Activated T-helper 1 cell treated with anti-CD3 and anti-CD28 coated beads, Interleukin-12 subunit alpha, Interleukin-12 subunit beta, Interleukin-2, Interleukin-4 antibody, amounts not matched to agents 30 ng/mL and 10 ng/mL and 1 ng/mL, durations not matched to agents 14 hours and 24 hours and 36 hours (primary cell): Measurements from ENCODE around the gene TMEM51. TPM values are rescaled to one million over a fixed set of nuclear protein-coding genes. Genes with fewer than 3 reads are reported as not detected.
"Not testable (repeated sequence)": the region's sequence is repeated elsewhere in the genome, so short reads cannot be mapped to it uniquely, and the experiment has no call there.

Experiments used
- DNase-seq: peaks from one replicate; pipeline ENCODE4 v3.0.0; 2021; ENCODE audit warnings: low spot score
- H3K27ac Mint-ChIP-seq: one replicate; pipeline ENCODE4 v1.8.0; 2021; ENCODE audit warnings: mild to moderate bottlenecking, mixed read lengths
- H3K27me3 Mint-ChIP-seq: one replicate; pipeline ENCODE4 v1.8.0; 2022; ENCODE audit warnings: mild to moderate bottlenecking, moderate library complexity, mixed read lengths; ENCODE audit not compliant: insufficient read depth
- H3K36me3 Mint-ChIP-seq: one replicate; pipeline ENCODE4 v1.8.0; 2021; ENCODE audit warnings: low read depth, mixed read lengths
- H3K4me1 Mint-ChIP-seq: one replicate; pipeline ENCODE4 v1.8.0; 2021; ENCODE audit warnings: low read depth, mixed read lengths
- H3K4me3 Mint-ChIP-seq: one replicate; pipeline ENCODE4 v1.8.0; 2021; ENCODE audit warnings: mild to moderate bottlenecking, moderate library complexity, mixed read lengths
- H3K9me3 Mint-ChIP-seq: one replicate; pipeline ENCODE4 v1.8.0; 2021; ENCODE audit warnings: mixed read lengths
- intact Hi-C: fragments of 100-400 bp; cut with micrococcal nuclease; formaldehyde crosslinking; loops from one replicate; pipeline ENCODE4 v1.15.1; 2024
- total RNA-seq: library from RNA; stranded (reverse); gene quantifications from 2 replicates; pipeline ENCODE4 v1.2.3, GENCODE V29; 2022

The TMEM51 gene
- total RNA-seq, 1 donor from 2014 or later: 0.21 TPM

- no peak overlapping the region for H3K27ac Mint-ChIP-seq
Observed at GRCh38 chr1:15160626-15161025, 7.1 kb downstream of the TMEM51 start.

GRCh38 chr1:15167386-15167785 is 13.8 kb downstream of the TMEM51 start:
- H3K27me3 Mint-ChIP-seq: peaks cover 4% of the 10 kb centered on the region
- H3K36me3 Mint-ChIP-seq: no peaks in the 10 kb centered on the region
- no peaks in the 10 kb centered on the region for H3K4me1 Mint-ChIP-seq
- no peak for DNase-seq
- H3K9me3 Mint-ChIP-seq: no peaks in the 10 kb centered on the region
- intact Hi-C loops: no loop called here
- no peak overlapping the region for H3K27ac Mint-ChIP-seq
- no peak overlapping the region for H3K4me3 Mint-ChIP-seq

More at GRCh38 chr1:15160626-15161025, 7.1 kb downstream of the TMEM51 start:
- Mint-ChIP-seq H3K27me3 (peaks cover 6% of the 10 kb centered on the region), H3K4me3 (no peak overlapping the region), H3K9me3 (no peaks in the 10 kb centered on the region), H3K36me3 (no peaks in the 10 kb centered on the region), H3K4me1 (peaks cover 15% of the 10 kb centered on the region)
- intact Hi-C loops: no loop called here
- no peak for DNase-seq

- no peak for DNase-seq
- Mint-ChIP-seq H3K36me3 (no peaks in the 10 kb centered on the region), H3K27ac (no peak overlapping the region), H3K9me3 (no peaks in the 10 kb centered on the region), H3K4me3 (no peak overlapping the region), H3K4me1 (peaks cover 4% of the 10 kb centered on the region), H3K27me3 (peaks cover 6% of the 10 kb centered on the region)
- intact Hi-C loops: no loop called here
Observed at GRCh38 chr1:15168479-15168878, 14.9 kb downstream of the TMEM51 start.

- H3K27ac Mint-ChIP-seq: no peak overlapping the region
- DNase-seq: no peak
- intact Hi-C loops: no loop called here
- H3K36me3 Mint-ChIP-seq: no peaks in the 10 kb centered on the region
- H3K4me1 Mint-ChIP-seq: peaks cover 17% of the 10 kb centered on the region
- no peak overlapping the region for H3K4me3 Mint-ChIP-seq
- peaks cover 6% of the 10 kb centered on the region for H3K27me3 Mint-ChIP-seq
- no peaks in the 10 kb centered on the region for H3K9me3 Mint-ChIP-seq
Observed at GRCh38 chr1:15170071-15170470, 16.5 kb downstream of the TMEM51 start.

GRCh38 chr1:15171271-15171908 is 17.8 kb downstream of the TMEM51 start:
- Mint-ChIP-seq H3K36me3 (no peaks in the 10 kb centered on the region), H3K27me3 (peaks cover 13% of the 10 kb centered on the region), H3K4me1 (peaks cover 17% of the 10 kb centered on the region), H3K27ac (no peak overlapping the region), H3K9me3 (no peaks in the 10 kb centered on the region), H3K4me3 (no peak overlapping the region)
- no peak for DNase-seq
- intact Hi-C loops: no loop called here

- no peak overlapping the region for H3K27ac Mint-ChIP-seq
- no peaks in the 10 kb centered on the region for H3K36me3 Mint-ChIP-seq
- H3K27me3 Mint-ChIP-seq: peaks cover 12% of the 10 kb centered on the region
- DNase-seq: no peak
- intact Hi-C loops: no loop called here
- peaks cover 17% of the 10 kb centered on the region for H3K4me1 Mint-ChIP-seq
- no peaks in the 10 kb centered on the region for H3K9me3 Mint-ChIP-seq
- no peak overlapping the region for H3K4me3 Mint-ChIP-seq
Observed at GRCh38 chr1:15172405-15173259, 19.1 kb downstream of the TMEM51 start.

- no peaks in the 10 kb centered on the region for H3K36me3 Mint-ChIP-seq
- H3K27ac Mint-ChIP-seq: no peak overlapping the region
- H3K4me1 Mint-ChIP-seq: peaks cover 17% of the 10 kb centered on the region
- DNase-seq: no peak
- intact Hi-C loops: no loop called here
- H3K27me3 Mint-ChIP-seq: peaks cover 15% of the 10 kb centered on the region
- no peak overlapping the region for H3K4me3 Mint-ChIP-seq
- no peaks in the 10 kb centered on the region for H3K9me3 Mint-ChIP-seq
Observed at GRCh38 chr1:15173863-15174614, 20.5 kb downstream of the TMEM51 start.

- H3K4me3 Mint-ChIP-seq: no peak overlapping the region
- H3K36me3 Mint-ChIP-seq: no peaks in the 10 kb centered on the region
- H3K4me1 Mint-ChIP-seq: peaks cover 17% of the 10 kb centered on the region
- intact Hi-C loops: no loop called here
- no peaks in the 10 kb centered on the region for H3K9me3 Mint-ChIP-seq
- H3K27me3 Mint-ChIP-seq: peaks cover 15% of the 10 kb centered on the region
- no peak for DNase-seq
- no peak overlapping the region for H3K27ac Mint-ChIP-seq
Observed at GRCh38 chr1:15174615-15174983, 21.1 kb downstream of the TMEM51 start.

GRCh38 chr1:15175324-15176094 is 22.0 kb downstream of the TMEM51 start:
- intact Hi-C loops, H3K9me3 Mint-ChIP-seq, H3K36me3 Mint-ChIP-seq: not testable (repeated sequence)

GRCh38 chr1:15176120-15176519 is 22.6 kb downstream of the TMEM51 start:
- H3K27ac Mint-ChIP-seq: no peak overlapping the region
- peaks cover 16% of the 10 kb centered on the region for H3K27me3 Mint-ChIP-seq
- H3K9me3 Mint-ChIP-seq: no peaks in the 10 kb centered on the region

More at GRCh38 chr1:15175324-15176094, 22.0 kb downstream of the TMEM51 start:
- DNase-seq, H3K27ac Mint-ChIP-seq, H3K4me3 Mint-ChIP-seq: not testable (repeated sequence)
- peaks cover 15% of the 10 kb centered on the region for H3K27me3 Mint-ChIP-seq
- peaks cover 17% of the 10 kb centered on the region for H3K4me1 Mint-ChIP-seq

GRCh38 chr1:15176898-15177665 is 23.5 kb downstream of the TMEM51 start:
- peaks cover 18% of the 10 kb centered on the region for H3K27me3 Mint-ChIP-seq
- H3K27ac Mint-ChIP-seq: no peak overlapping the region
- H3K4me1 Mint-ChIP-seq: peaks cover 17% of the 10 kb centered on the region
- no peak overlapping the region for H3K4me3 Mint-ChIP-seq
- H3K9me3 Mint-ChIP-seq: no peaks in the 10 kb centered on the region
- intact Hi-C loops: no loop called here
- DNase-seq: no peak
- H3K36me3 Mint-ChIP-seq: no peaks in the 10 kb centered on the region

More at GRCh38 chr1:15176120-15176519, 22.6 kb downstream of the TMEM51 start:
- no peak overlapping the region for H3K4me3 Mint-ChIP-seq
- no peak for DNase-seq
- H3K36me3 Mint-ChIP-seq: no peaks in the 10 kb centered on the region
- intact Hi-C loops: no loop called here
- peaks cover 17% of the 10 kb centered on the region for H3K4me1 Mint-ChIP-seq

- no peak for DNase-seq
- intact Hi-C loops: no loop called here
- Mint-ChIP-seq H3K36me3 (no peaks in the 10 kb centered on the region), H3K27ac (no peak overlapping the region), H3K27me3 (peaks cover 16% of the 10 kb centered on the region), H3K9me3 (no peaks in the 10 kb centered on the region), H3K4me3 (no peak overlapping the region), H3K4me1 (peaks cover 14% of the 10 kb centered on the region)
Observed at GRCh38 chr1:15177710-15178166, 24.2 kb downstream of the TMEM51 start.
